ENCODE data around the gene GIPC2.

DNA sequence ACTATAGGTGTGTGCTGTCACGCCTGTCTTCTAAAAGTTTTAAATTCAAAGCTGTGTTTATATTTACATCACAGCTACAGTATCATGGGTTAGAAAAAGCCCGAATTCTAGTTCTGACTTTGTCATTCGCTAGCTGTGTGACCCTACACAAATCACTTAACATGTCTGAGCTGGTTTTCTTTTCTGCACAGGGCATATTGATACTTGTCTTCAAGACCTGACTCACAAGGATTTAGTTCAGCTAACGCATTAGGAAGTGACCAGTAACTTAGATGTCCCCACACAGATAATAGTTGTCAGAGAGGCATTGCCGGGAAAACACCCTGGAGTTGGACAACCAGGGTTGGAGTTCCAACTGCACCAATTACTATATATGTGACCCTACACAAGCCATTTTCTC is 25.9 kb downstream of the GIPC2 start:
- TF ChIP-seq, protein P1, sequence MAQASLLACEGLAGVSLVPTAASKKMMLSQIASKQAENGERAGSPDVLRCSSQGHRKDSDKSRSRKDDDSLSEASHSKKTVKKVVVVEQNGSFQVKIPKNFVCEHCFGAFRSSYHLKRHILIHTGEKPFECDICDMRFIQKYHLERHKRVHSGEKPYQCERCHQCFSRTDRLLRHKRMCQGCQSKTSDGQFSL (CRISPR knock-in tag; IDR thresholded peaks at IDR 0.05) = no peak
- TF ChIP-seq, protein P1 (tag; IDR thresholded peaks at IDR 0.05) = no peak
- TF ChIP-seq, protein P2, sequence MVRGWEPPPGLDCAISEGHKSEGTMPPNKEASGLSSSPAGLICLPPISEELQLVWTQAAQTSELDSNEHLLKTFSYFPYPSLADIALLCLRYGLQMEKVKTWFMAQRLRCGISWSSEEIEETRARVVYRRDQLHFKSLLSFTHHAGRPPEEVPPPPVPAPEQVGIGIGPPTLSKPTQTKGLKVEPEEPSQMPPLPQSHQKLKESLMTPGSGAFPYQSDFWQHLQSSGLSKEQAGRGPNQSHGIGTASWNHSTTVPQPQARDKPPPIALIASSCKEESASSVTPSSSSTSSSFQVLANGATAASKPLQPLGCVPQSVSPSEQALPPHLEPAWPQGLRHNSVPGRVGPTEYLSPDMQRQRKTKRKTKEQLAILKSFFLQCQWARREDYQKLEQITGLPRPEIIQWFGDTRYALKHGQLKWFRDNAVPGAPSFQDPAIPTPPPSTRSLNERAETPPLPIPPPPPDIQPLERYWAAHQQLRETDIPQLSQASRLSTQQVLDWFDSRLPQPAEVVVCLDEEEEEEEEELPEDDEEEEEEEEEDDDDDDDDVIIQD (CRISPR knock-in tag; IDR thresholded peaks at IDR 0.05) = no peak
- TF ChIP-seq, protein P3, sequence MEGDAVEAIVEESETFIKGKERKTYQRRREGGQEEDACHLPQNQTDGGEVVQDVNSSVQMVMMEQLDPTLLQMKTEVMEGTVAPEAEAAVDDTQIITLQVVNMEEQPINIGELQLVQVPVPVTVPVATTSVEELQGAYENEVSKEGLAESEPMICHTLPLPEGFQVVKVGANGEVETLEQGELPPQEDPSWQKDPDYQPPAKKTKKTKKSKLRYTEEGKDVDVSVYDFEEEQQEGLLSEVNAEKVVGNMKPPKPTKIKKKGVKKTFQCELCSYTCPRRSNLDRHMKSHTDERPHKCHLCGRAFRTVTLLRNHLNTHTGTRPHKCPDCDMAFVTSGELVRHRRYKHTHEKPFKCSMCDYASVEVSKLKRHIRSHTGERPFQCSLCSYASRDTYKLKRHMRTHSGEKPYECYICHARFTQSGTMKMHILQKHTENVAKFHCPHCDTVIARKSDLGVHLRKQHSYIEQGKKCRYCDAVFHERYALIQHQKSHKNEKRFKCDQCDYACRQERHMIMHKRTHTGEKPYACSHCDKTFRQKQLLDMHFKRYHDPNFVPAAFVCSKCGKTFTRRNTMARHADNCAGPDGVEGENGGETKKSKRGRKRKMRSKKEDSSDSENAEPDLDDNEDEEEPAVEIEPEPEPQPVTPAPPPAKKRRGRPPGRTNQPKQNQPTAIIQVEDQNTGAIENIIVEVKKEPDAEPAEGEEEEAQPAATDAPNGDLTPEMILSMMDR (IDR thresholded peaks at IDR 0.05 in 2 of 3, conservative IDR thresholded peaks at IDR 0.05 in 1 of 3; ENCODE audit: insufficient read depth in 2 of 3, low read depth in 1 of 3, low read length in 3 of 3) = no peak
- no peak for TF ChIP-seq POLR2A (conservative IDR thresholded peaks at IDR 0.05)
- no peak for TF ChIP-seq PHF21A (IDR thresholded peaks at IDR 0.05; ENCODE audit: borderline replicate concordance, low read depth)
- no peak for TF ChIP-seq TAF1 (IDR thresholded peaks at IDR 0.05; ENCODE audit: control insufficient read depth, extremely low read depth, insufficient read depth, low read length, severe bottlenecking)
- TF ChIP-seq, protein P4, sequence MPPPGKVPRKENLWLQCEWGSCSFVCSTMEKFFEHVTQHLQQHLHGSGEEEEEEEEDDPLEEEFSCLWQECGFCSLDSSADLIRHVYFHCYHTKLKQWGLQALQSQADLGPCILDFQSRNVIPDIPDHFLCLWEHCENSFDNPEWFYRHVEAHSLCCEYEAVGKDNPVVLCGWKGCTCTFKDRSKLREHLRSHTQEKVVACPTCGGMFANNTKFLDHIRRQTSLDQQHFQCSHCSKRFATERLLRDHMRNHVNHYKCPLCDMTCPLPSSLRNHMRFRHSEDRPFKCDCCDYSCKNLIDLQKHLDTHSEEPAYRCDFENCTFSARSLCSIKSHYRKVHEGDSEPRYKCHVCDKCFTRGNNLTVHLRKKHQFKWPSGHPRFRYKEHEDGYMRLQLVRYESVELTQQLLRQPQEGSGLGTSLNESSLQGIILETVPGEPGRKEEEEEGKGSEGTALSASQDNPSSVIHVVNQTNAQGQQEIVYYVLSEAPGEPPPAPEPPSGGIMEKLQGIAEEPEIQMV (tag; conservative IDR thresholded peaks at IDR 0.05; ENCODE audit: low read depth) = no peak
- no peak for TF ChIP-seq FOXM1 (IDR thresholded peaks at IDR 0.05; ENCODE audit: low read depth)
- TF ChIP-seq FOXM1 (CRISPR knock-in tag; IDR thresholded peaks at IDR 0.05; ENCODE audit: low read depth) = no peak
- TF ChIP-seq FOXA1 (IDR thresholded peaks at IDR 0.05; ENCODE audit: borderline replicate concordance) = no peak
- no peak for TF ChIP-seq JUN (IDR thresholded peaks at IDR 0.05; ENCODE audit: borderline replicate concordance, low read depth, low read length)
- TF ChIP-seq JUN (CRISPR knock-in tag; IDR thresholded peaks at IDR 0.05; ENCODE audit: borderline replicate concordance) = no peak
- no peak for TF ChIP-seq ZNF644 (tag; IDR thresholded peaks at IDR 0.05; ENCODE audit: low read depth)

Measured in K562 (cell line).